Activated T-helper 2 cell treated with anti-CD3 and anti-CD28 coated beads, Interferon-gamma antibody, Interleukin-2, Interleukin-4, amounts not matched to agents 10 μg/mL and 5 μg/mL and 100 μg/mL, durations not matched to agents 14 hours and 24 hours and 36 hours (primary cell): ENCODE results near the gene CEMP1. TPM values are rescaled to one million over a fixed set of nuclear protein-coding genes. Genes with fewer than 3 reads are reported as not detected.

Experiments used
- DNase-seq: peaks from one replicate; pipeline ENCODE4 v3.0.0; 2021; ENCODE audit warnings: low spot score
- H3K27ac Mint-ChIP-seq: one replicate; pipeline ENCODE4 v1.8.0; 2021; ENCODE audit warnings: mixed read lengths
- H3K27me3 Mint-ChIP-seq: one replicate; pipeline ENCODE4 v1.8.0; 2021; ENCODE audit warnings: low read depth, mixed read lengths
- H3K36me3 Mint-ChIP-seq: one replicate; pipeline ENCODE4 v1.8.0; 2021; ENCODE audit warnings: low read depth, mixed read lengths
- H3K4me1 Mint-ChIP-seq: one replicate; pipeline ENCODE4 v1.8.0; 2021; ENCODE audit warnings: low read depth, mixed read lengths
- H3K4me3 Mint-ChIP-seq: one replicate; pipeline ENCODE4 v1.8.0; 2021; ENCODE audit warnings: low read depth, mild to moderate bottlenecking, moderate library complexity, mixed read lengths
- H3K9me3 Mint-ChIP-seq: one replicate; pipeline ENCODE4 v1.8.0; 2021; ENCODE audit warnings: mixed read lengths
- intact Hi-C: fragments of 100-400 bp; cut with micrococcal nuclease; formaldehyde crosslinking; loops from one replicate; pipeline ENCODE4 v1.15.1; 2023
- total RNA-seq: library from RNA; stranded (reverse); gene quantifications from 2 replicates; pipeline ENCODE4 v1.2.3, GENCODE V29; 2022

Gene CEMP1
- total RNA-seq, 1 donor from 2014 or later = not detected

GRCh38 chr16:2487903-2488531 is 43.2 kb downstream of the CEMP1 start:
- H3K4me3 Mint-ChIP-seq = no peak overlapping the region
- H3K27me3 Mint-ChIP-seq = no peaks in the 10 kb centered on the region
- no peaks in the 10 kb centered on the region for H3K9me3 Mint-ChIP-seq
- H3K4me1 Mint-ChIP-seq = peaks cover 13% of the 10 kb centered on the region
- H3K27ac Mint-ChIP-seq = no peak overlapping the region
- intact Hi-C loops = no loop called here
- no peak for DNase-seq
- H3K36me3 Mint-ChIP-seq = no peaks in the 10 kb centered on the region

DNA sequence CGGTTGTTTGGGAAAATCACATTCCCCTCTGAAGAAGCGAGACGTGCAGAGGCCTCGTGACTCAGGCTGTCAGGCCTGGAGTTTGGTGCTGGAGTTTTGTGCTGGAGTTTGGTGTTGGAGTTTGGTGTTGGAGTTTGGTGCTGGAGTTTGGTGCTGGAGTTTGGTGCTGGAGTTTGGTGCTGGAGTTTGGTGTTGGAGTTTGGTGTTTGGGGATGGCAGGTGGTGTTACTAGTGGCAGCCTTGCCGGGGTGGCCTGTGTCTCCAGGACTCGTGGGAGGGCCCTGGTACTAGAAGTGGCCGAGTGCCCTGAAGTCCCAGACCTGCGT is 43.7 kb downstream of the CEMP1 start:
- Mint-ChIP-seq H3K27me3 (no peaks in the 10 kb centered on the region), H3K36me3 (no peaks in the 10 kb centered on the region), H3K9me3 (no peaks in the 10 kb centered on the region), H3K4me1 (peaks cover 13% of the 10 kb centered on the region), H3K4me3 (peak overlapping the region; percentile 31), H3K27ac (peak overlapping the region; percentile 36)
- intact Hi-C loops = no loop called here
- DNase-seq = no peak

GRCh38 chr16:2486645-2487516 is 44.3 kb downstream of the CEMP1 start:
- Mint-ChIP-seq H3K4me3 (peak overlapping the region; percentile 31), H3K36me3 (no peaks in the 10 kb centered on the region), H3K4me1 (peaks cover 13% of the 10 kb centered on the region), H3K9me3 (no peaks in the 10 kb centered on the region), H3K27me3 (no peaks in the 10 kb centered on the region), H3K27ac (peak overlapping the region; percentile 36)
- DNase-seq = peak; percentile 51
- intact Hi-C loops = no loop called here

GRCh38 chr16:2485811-2486507 is 45.2 kb downstream of the CEMP1 start:
- intact Hi-C loops = no loop called here
- no peaks in the 10 kb centered on the region for H3K27me3 Mint-ChIP-seq
- H3K4me1 Mint-ChIP-seq = peaks cover 13% of the 10 kb centered on the region
- H3K27ac Mint-ChIP-seq = no peak overlapping the region
- H3K9me3 Mint-ChIP-seq = no peaks in the 10 kb centered on the region
- H3K4me3 Mint-ChIP-seq = no peak overlapping the region
- no peaks in the 10 kb centered on the region for H3K36me3 Mint-ChIP-seq
- DNase-seq = no peak

- Mint-ChIP-seq H3K27me3 (no peaks in the 10 kb centered on the region), H3K4me3 (no peak overlapping the region), H3K27ac (no peak overlapping the region), H3K36me3 (no peaks in the 10 kb centered on the region), H3K9me3 (no peaks in the 10 kb centered on the region), H3K4me1 (peaks cover 13% of the 10 kb centered on the region)
- DNase-seq = no peak
- intact Hi-C loops = no loop called here
Observed at GRCh38 chr16:2484898-2485508, 46.2 kb downstream of the CEMP1 start.

DNA sequence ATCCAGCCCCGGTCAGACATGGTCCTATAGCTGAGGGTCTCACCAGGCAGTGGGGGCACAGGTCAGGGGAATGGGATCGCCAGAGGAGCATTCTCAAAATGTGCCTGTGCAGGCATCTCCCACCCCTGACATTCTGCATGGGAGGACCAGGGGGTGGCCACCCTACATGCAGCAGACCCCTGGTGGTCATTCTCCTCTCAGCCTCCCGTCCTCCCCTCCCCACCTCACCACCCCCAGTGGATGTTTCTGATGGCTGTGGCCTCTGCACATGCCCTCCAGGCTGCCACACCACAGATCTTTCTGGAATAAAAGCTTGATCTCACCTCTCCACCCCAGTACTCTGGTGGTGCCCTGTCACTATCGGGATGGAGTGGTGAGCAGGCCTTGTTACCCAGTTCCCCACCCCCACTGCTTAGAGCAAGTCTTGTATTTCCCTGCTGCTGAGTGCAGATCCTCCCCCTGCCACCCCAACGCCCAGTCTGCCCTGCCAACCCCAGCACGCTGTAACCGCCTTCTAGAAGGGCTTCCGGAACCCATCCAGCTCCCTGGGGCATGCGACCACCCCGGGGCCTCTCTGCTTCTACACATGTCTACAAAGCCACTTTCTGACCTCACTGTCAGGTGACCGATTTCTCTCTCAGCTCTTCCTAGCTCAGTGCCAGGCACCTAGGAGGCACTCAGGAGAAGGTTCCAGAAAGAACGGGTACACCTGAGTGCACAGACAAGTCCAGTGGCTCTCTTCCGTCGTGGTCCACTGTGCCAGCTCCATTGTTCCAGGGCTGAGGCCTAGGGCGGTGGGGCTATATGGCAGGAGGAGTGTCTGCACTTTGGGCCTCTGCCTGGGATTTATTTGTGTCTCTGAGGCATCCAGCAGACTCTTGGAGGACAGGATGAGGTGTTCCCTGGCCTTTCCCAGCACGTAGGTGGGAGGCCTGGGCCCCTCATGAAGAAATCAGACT is 47.0 kb downstream of the CEMP1 start:
- DNase-seq = no peak
- H3K27ac Mint-ChIP-seq = no peak overlapping the region
- intact Hi-C loops = no loop called here
- no peaks in the 10 kb centered on the region for H3K9me3 Mint-ChIP-seq
- H3K36me3 Mint-ChIP-seq = no peaks in the 10 kb centered on the region
- no peaks in the 10 kb centered on the region for H3K27me3 Mint-ChIP-seq
- H3K4me1 Mint-ChIP-seq = peaks cover 13% of the 10 kb centered on the region
- no peak overlapping the region for H3K4me3 Mint-ChIP-seq

DNA sequence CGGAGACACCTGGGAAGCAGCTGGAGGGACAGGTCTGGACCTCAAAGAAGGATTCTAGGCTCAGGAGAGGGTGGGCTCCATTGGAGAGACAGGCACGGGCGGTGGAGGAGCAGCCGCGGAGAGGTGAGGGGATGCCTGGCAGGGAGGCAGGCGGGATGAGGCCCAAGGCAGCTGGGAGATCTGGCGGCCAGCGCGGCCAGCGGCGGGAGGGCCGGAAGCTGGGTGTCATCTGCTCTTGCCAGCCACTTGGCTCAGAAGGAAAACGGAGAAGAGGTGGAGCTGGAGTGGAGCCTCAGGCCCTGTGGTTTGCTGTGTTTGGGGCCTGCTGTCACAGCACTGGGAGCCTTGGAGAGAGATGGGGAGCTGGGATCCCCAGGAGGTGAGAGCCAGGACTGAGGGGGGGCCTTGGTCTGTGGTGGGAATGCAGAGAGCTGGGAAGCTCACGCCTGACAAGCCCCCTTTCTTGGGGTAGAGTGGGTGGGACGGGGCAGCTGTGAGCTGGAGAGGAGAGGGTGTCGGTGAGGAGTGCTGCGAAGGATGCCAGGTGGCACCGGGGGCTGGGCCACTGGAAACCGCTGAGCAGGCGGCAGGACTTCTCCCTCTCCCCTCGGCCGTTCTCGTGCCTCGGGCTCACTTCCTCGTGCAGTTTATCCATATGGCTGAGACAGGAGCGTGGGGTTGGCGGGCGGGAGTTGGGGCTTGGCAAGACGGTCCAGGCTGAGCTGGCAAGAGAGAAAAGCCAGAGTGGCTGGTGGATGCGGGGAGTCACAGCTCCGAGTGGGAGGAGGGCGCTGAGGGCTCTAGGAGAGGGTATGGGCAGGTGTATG is 48.3 kb downstream of the CEMP1 start:
- intact Hi-C loops = no loop called here
- H3K9me3 Mint-ChIP-seq = no peaks in the 10 kb centered on the region
- DNase-seq = no peak
- H3K4me1 Mint-ChIP-seq = peaks cover 10% of the 10 kb centered on the region
- H3K4me3 Mint-ChIP-seq = no peak overlapping the region
- H3K36me3 Mint-ChIP-seq = no peaks in the 10 kb centered on the region
- no peaks in the 10 kb centered on the region for H3K27me3 Mint-ChIP-seq
- no peak overlapping the region for H3K27ac Mint-ChIP-seq

DNA sequence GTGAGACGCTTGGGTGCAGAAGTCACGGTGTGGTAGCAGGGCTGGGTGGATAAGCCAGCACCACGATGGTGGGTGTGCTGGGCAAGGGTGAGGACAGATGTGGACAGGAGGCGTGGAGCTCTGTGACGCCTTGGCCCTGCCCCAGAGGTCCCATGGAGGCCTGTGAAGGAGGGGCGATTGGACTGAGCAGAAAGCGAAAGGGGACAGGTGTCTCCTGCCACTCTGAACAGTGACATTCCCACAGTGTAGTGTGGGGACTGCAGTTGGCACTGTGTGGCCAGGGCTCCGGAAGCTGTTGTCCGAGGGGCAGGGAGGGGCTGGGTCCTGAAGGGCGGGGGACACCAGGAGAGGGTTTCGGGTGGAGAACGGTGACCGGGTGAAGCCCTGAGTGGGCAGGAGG is 49.0 kb downstream of the CEMP1 start:
- no peaks in the 10 kb centered on the region for H3K27me3 Mint-ChIP-seq
- no peak overlapping the region for H3K4me3 Mint-ChIP-seq
- H3K36me3 Mint-ChIP-seq = no peaks in the 10 kb centered on the region
- peaks cover 6% of the 10 kb centered on the region for H3K4me1 Mint-ChIP-seq
- intact Hi-C loops = no loop called here
- H3K27ac Mint-ChIP-seq = no peak overlapping the region
- DNase-seq = no peak
- H3K9me3 Mint-ChIP-seq = no peaks in the 10 kb centered on the region

GRCh38 chr16:2481676-2482075 is 49.5 kb downstream of the CEMP1 start:
- Mint-ChIP-seq H3K27me3 (no peaks in the 10 kb centered on the region), H3K9me3 (no peaks in the 10 kb centered on the region), H3K36me3 (no peaks in the 10 kb centered on the region), H3K4me1 (peaks cover 5% of the 10 kb centered on the region), H3K4me3 (no peak overlapping the region), H3K27ac (no peak overlapping the region)
- DNase-seq = no peak
- intact Hi-C loops = no loop called here

GRCh38 chr16:2480948-2481347 is 50.3 kb downstream of the CEMP1 start:
- Mint-ChIP-seq H3K36me3 (no peaks in the 10 kb centered on the region), H3K9me3 (no peaks in the 10 kb centered on the region), H3K4me1 (peaks cover 12% of the 10 kb centered on the region), H3K4me3 (no peak overlapping the region), H3K27ac (no peak overlapping the region), H3K27me3 (no peaks in the 10 kb centered on the region)
- intact Hi-C loops = no loop called here
- no peak for DNase-seq
